ENCODE measurements around the gene USP10. TPM values are rescaled to one million over a fixed set of nuclear protein-coding genes. Genes with fewer than 3 reads are reported as not detected.

Gene USP10
- total and polyA plus RNA-seq, 4 donors = 18.5 to 77.5 (median 63.0) TPM

GRCh38 chr16:84652566-84652965, 47.2 kb upstream of the USP10 start:
- DNase-seq (no peak), ATAC-seq (ENCODE audit: insufficient read depth, low FRiP score) (no peak)
- Histone ChIP-seq H3K4me3 (no peak overlapping the region), H3K9ac (ENCODE audit: insufficient read depth in 1 of 2, low read length in 2 of 2) (no peak overlapping the region), H3K27ac (ENCODE audit: low read depth in 1 of 2, low read length in 1 of 2) (no peak overlapping the region), H3K27me3 (ENCODE audit: control insufficient read depth in 3 of 3, insufficient read depth in 3 of 3, low read length in 2 of 3) (no peaks in the 10 kb centered on the region), H3K9me3 (ENCODE audit: control insufficient read depth in 4 of 4, insufficient read depth in 3 of 4, low read length in 3 of 4) (no peaks in the 10 kb centered on the region), H3K4me1 (ENCODE audit: control insufficient read depth in 5 of 5, insufficient read depth in 5 of 5, low read length in 5 of 5) (peaks cover 0 to 5% (median 3%) of the 10 kb centered on the region in 5 donors), H3K36me3 (ENCODE audit: control insufficient read depth in 4 of 4, insufficient read depth in 4 of 4, low read length in 4 of 4) (peaks cover 13 to 28% (median 15%) of the 10 kb centered on the region in 4 donors)
- 65 to 78% methylated on average over 7 of the region's 7 CpGs for WGBS, 2 donors
- TF ChIP-seq CTCF (IDR thresholded peaks at IDR 0.05; ENCODE audit: control extremely low read depth, extremely low read depth) = no peak

GRCh38 chr16:84654238-84654637, 45.6 kb upstream of the USP10 start:
- Histone ChIP-seq H3K9me3 (ENCODE audit: control insufficient read depth in 4 of 4, insufficient read depth in 3 of 4, low read length in 3 of 4) (no peaks in the 10 kb centered on the region), H3K36me3 (ENCODE audit: control insufficient read depth in 4 of 4, insufficient read depth in 4 of 4, low read length in 4 of 4) (peaks cover 14 to 41% (median 22%) of the 10 kb centered on the region in 4 donors), H3K4me1 (ENCODE audit: control insufficient read depth in 5 of 5, insufficient read depth in 5 of 5, low read length in 5 of 5) (peaks cover 0 to 5% (median 0%) of the 10 kb centered on the region in 5 donors), H3K9ac (ENCODE audit: insufficient read depth in 1 of 2, low read length in 2 of 2) (no peak overlapping the region), H3K4me3 (no peak overlapping the region), H3K27me3 (ENCODE audit: control insufficient read depth in 3 of 3, insufficient read depth in 3 of 3, low read length in 2 of 3) (no peaks in the 10 kb centered on the region), H3K27ac (ENCODE audit: low read depth in 1 of 2, low read length in 1 of 2) (no peak overlapping the region)
- 81 to 91% methylated on average over 3 of the region's 3 CpGs for WGBS, 2 donors
- no peak for TF ChIP-seq CTCF (IDR thresholded peaks at IDR 0.05; ENCODE audit: control extremely low read depth, extremely low read depth)
- ATAC-seq (ENCODE audit: insufficient read depth, low FRiP score) (no peak), DNase-seq (no peak)

- Histone ChIP-seq H3K4me1 (ENCODE audit: control insufficient read depth in 5 of 5, insufficient read depth in 5 of 5, low read length in 5 of 5) (no peaks in the 10 kb centered on the region), H3K27ac (ENCODE audit: low read depth in 1 of 2, low read length in 1 of 2) (no peak overlapping the region), H3K4me3 (no peak overlapping the region), H3K36me3 (ENCODE audit: control insufficient read depth in 4 of 4, insufficient read depth in 4 of 4, low read length in 4 of 4) (peaks cover 17 to 48% (median 27%) of the 10 kb centered on the region in 4 donors), H3K27me3 (ENCODE audit: control insufficient read depth in 3 of 3, insufficient read depth in 3 of 3, low read length in 2 of 3) (no peaks in the 10 kb centered on the region), H3K9ac (ENCODE audit: insufficient read depth in 1 of 2, low read length in 2 of 2) (no peak overlapping the region), H3K9me3 (ENCODE audit: control insufficient read depth in 4 of 4, insufficient read depth in 3 of 4, low read length in 3 of 4) (no peaks in the 10 kb centered on the region)
- no peak for TF ChIP-seq CTCF (IDR thresholded peaks at IDR 0.05; ENCODE audit: control extremely low read depth, extremely low read depth)
- DNase-seq = no peak
- no peak for ATAC-seq (ENCODE audit: insufficient read depth, low FRiP score)
- WGBS, 2 donors = 64 to 66% methylated on average over 6 of the region's 6 CpGs
Measured at GRCh38 chr16:84654998-84655397, 44.8 kb upstream of the USP10 start.

GRCh38 chr16:84656649-84657048, 43.2 kb upstream of the USP10 start:
- ATAC-seq (ENCODE audit: insufficient read depth, low FRiP score) (no peak), DNase-seq (no peak)
- H3K9ac ChIP-seq (ENCODE audit: insufficient read depth in 1 of 2, low read length in 2 of 2) = no peak overlapping the region
- no peak for TF ChIP-seq CTCF (IDR thresholded peaks at IDR 0.05; ENCODE audit: control extremely low read depth, extremely low read depth)
- H3K9me3 ChIP-seq (ENCODE audit: control insufficient read depth in 4 of 4, insufficient read depth in 3 of 4, low read length in 3 of 4) = no peaks in the 10 kb centered on the region
- H3K4me3 ChIP-seq = no peak overlapping the region
- peaks cover 21 to 57% (median 35%) of the 10 kb centered on the region in 4 donors for H3K36me3 ChIP-seq (ENCODE audit: control insufficient read depth in 4 of 4, insufficient read depth in 4 of 4, low read length in 4 of 4)
- 95 to 96% methylated on average over 22 of the region's 22 CpGs for WGBS, 2 donors
- H3K27ac ChIP-seq (ENCODE audit: low read depth in 1 of 2, low read length in 1 of 2) = no peak overlapping the region
- no peaks in the 10 kb centered on the region for H3K27me3 ChIP-seq (ENCODE audit: control insufficient read depth in 3 of 3, insufficient read depth in 3 of 3, low read length in 2 of 3)
- H3K4me1 ChIP-seq (ENCODE audit: control insufficient read depth in 5 of 5, insufficient read depth in 5 of 5, low read length in 5 of 5) = no peaks in the 10 kb centered on the region
